ENCODE data around the gene KCTD21. TPM values are rescaled to one million over a fixed set of nuclear protein-coding genes. Genes with fewer than 3 reads are reported as not detected.

KCTD21 gene
- total and polyA plus RNA-seq, 4 donors = 5.8 to 12.6 (median 9.2) TPM

DNA sequence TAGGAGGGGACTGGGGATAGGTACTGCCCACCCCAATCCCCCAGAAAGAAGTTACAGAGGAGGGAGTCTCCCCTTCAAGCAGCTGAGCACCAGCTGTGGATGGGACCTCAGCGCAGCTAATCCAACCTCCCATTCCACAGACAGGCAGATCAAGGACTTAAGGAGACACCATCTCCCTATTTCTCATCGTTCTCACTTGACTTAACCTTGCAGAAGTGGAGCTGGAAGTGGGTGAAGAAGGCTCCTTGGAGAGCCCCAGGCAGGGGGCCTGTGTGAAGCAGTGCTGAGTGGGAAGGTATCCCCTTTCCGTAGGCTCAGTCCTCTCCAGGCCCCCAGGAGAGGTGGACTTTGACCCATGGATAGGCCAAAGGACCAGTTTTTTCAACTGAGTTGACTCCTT is 27.6 kb upstream of the KCTD21 start:
- peaks cover 1 to 38% (median 10%) of the 10 kb centered on the region in 4 donors for H3K36me3 ChIP-seq (ENCODE audit: control insufficient read depth in 4 of 4, insufficient read depth in 3 of 4, low read depth in 1 of 4, low read length in 3 of 4)
- H3K9me3 ChIP-seq (ENCODE audit: control insufficient read depth in 4 of 4, low read length in 3 of 4) = no peaks in the 10 kb centered on the region
- 93% methylated on average over 3 of the region's 3 CpGs for WGBS
- H3K4me1 ChIP-seq (ENCODE audit: control insufficient read depth in 4 of 4, insufficient read depth in 4 of 4, low read length in 3 of 4) = no peaks in the 10 kb centered on the region
- no peaks in the 10 kb centered on the region for H3K27me3 ChIP-seq (ENCODE audit: control insufficient read depth in 4 of 4, insufficient read depth in 4 of 4, low read length in 3 of 4)
- no peak overlapping the region for H3K27ac ChIP-seq (ENCODE audit: low read depth in 1 of 2, low read length in 2 of 2)
- no peak for DNase-seq (ENCODE audit: low spot score)
- H3K4me3 ChIP-seq (ENCODE audit: low read depth in 1 of 3, low read length in 3 of 3) = no peak overlapping the region
- no peak overlapping the region for H3K9ac ChIP-seq (ENCODE audit: low read depth in 1 of 2, low read length in 2 of 2)
- TF ChIP-seq RAD21 (IDR thresholded peaks at IDR 0.05) (no peak), FOXA1 (IDR thresholded peaks at IDR 0.05) (no peak), JUND (IDR thresholded peaks at IDR 0.05) (no peak), HNF4A (conservative IDR thresholded peaks at IDR 0.05) (no peak), FOXA2 (IDR thresholded peaks at IDR 0.05) (no peak), SP1 (IDR thresholded peaks at IDR 0.05) (no peak), RXRA (IDR thresholded peaks at IDR 0.05) (no peak), EGR1 (IDR thresholded peaks at IDR 0.05; ENCODE audit: low read depth in 2 of 2) (no peak)
- TF ChIP-seq, protein P1, sequence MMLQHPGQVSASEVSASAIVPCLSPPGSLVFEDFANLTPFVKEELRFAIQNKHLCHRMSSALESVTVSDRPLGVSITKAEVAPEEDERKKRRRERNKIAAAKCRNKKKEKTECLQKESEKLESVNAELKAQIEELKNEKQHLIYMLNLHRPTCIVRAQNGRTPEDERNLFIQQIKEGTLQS (IDR thresholded peaks at IDR 0.05) = no peak
- TF ChIP-seq, protein P2, sequence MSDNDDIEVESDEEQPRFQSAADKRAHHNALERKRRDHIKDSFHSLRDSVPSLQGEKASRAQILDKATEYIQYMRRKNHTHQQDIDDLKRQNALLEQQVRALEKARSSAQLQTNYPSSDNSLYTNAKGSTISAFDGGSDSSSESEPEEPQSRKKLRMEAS (IDR thresholded peaks at IDR 0.05) = no peak
- TF ChIP-seq, protein P3, sequence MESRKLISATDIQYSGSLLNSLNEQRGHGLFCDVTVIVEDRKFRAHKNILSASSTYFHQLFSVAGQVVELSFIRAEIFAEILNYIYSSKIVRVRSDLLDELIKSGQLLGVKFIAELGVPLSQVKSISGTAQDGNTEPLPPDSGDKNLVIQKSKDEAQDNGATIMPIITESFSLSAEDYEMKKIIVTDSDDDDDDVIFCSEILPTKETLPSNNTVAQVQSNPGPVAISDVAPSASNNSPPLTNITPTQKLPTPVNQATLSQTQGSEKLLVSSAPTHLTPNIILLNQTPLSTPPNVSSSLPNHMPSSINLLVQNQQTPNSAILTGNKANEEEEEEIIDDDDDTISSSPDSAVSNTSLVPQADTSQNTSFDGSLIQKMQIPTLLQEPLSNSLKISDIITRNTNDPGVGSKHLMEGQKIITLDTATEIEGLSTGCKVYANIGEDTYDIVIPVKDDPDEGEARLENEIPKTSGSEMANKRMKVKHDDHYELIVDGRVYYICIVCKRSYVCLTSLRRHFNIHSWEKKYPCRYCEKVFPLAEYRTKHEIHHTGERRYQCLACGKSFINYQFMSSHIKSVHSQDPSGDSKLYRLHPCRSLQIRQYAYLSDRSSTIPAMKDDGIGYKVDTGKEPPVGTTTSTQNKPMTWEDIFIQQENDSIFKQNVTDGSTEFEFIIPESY (IDR thresholded peaks at IDR 0.05) = no peak
- TF ChIP-seq, protein P4, sequence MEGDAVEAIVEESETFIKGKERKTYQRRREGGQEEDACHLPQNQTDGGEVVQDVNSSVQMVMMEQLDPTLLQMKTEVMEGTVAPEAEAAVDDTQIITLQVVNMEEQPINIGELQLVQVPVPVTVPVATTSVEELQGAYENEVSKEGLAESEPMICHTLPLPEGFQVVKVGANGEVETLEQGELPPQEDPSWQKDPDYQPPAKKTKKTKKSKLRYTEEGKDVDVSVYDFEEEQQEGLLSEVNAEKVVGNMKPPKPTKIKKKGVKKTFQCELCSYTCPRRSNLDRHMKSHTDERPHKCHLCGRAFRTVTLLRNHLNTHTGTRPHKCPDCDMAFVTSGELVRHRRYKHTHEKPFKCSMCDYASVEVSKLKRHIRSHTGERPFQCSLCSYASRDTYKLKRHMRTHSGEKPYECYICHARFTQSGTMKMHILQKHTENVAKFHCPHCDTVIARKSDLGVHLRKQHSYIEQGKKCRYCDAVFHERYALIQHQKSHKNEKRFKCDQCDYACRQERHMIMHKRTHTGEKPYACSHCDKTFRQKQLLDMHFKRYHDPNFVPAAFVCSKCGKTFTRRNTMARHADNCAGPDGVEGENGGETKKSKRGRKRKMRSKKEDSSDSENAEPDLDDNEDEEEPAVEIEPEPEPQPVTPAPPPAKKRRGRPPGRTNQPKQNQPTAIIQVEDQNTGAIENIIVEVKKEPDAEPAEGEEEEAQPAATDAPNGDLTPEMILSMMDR (IDR thresholded peaks at IDR 0.05; ENCODE audit: low read depth, low read length, missing input control) = no peak

DNA sequence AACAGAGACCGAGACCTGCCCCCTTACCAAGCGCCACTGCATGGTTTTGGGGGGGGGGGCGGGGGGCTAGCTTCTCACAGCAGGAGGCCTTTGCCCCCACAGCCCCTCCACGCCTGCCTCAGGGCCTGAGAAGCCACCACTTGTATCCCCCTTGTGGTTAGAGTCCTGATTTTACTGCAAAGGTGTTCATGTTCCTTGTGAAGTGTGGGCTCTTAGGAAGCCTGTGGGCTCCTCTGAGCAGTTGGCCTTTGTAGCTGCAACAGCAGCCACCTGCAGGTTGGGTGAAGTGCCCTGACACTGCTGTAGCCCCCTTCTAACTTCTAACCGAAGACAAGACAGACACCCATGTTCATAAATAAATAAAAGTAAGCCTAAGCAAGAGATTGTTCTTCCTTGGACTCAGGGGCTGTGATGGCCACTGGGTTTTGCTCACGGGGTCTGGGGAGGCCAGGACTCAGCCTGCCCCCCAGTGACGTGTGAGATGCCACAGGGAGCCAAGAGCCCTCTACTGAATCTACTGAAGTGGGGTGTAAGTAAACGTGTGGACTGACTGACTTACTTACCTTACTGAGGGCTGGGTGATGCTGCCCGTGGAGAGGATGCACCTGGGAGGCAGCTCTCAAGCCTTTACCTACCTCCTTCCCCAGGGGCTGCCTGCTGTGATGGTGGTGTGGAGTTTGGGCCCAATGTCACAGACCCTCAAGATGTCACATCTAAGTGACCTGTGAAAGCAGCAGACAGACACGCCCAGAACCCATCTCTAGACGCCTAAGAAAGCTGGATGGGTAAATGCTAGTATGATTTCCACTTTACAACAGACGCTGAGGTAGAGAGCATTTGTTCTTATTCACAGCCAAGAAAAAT is 26.1 kb upstream of the KCTD21 start:
- H3K27ac ChIP-seq (ENCODE audit: low read depth in 1 of 2, low read length in 2 of 2) = no peak overlapping the region
- TF ChIP-seq, protein P5, sequence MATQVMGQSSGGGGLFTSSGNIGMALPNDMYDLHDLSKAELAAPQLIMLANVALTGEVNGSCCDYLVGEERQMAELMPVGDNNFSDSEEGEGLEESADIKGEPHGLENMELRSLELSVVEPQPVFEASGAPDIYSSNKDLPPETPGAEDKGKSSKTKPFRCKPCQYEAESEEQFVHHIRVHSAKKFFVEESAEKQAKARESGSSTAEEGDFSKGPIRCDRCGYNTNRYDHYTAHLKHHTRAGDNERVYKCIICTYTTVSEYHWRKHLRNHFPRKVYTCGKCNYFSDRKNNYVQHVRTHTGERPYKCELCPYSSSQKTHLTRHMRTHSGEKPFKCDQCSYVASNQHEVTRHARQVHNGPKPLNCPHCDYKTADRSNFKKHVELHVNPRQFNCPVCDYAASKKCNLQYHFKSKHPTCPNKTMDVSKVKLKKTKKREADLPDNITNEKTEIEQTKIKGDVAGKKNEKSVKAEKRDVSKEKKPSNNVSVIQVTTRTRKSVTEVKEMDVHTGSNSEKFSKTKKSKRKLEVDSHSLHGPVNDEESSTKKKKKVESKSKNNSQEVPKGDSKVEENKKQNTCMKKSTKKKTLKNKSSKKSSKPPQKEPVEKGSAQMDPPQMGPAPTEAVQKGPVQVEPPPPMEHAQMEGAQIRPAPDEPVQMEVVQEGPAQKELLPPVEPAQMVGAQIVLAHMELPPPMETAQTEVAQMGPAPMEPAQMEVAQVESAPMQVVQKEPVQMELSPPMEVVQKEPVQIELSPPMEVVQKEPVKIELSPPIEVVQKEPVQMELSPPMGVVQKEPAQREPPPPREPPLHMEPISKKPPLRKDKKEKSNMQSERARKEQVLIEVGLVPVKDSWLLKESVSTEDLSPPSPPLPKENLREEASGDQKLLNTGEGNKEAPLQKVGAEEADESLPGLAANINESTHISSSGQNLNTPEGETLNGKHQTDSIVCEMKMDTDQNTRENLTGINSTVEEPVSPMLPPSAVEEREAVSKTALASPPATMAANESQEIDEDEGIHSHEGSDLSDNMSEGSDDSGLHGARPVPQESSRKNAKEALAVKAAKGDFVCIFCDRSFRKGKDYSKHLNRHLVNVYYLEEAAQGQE (IDR thresholded peaks at IDR 0.05) = no peak
- TF ChIP-seq FOXA2 (IDR thresholded peaks at IDR 0.05) = no peak
- TF ChIP-seq JUND (IDR thresholded peaks at IDR 0.05) = no peak
- H3K36me3 ChIP-seq (ENCODE audit: control insufficient read depth in 4 of 4, insufficient read depth in 3 of 4, low read depth in 1 of 4, low read length in 3 of 4) = peaks cover 2 to 35% (median 12%) of the 10 kb centered on the region in 4 donors
- H3K9me3 ChIP-seq (ENCODE audit: control insufficient read depth in 4 of 4, low read length in 3 of 4) = no peaks in the 10 kb centered on the region
- H3K4me3 ChIP-seq (ENCODE audit: low read depth in 1 of 3, low read length in 3 of 3) = no peak overlapping the region
- H3K9ac ChIP-seq (ENCODE audit: low read depth in 1 of 2, low read length in 2 of 2) = no peak overlapping the region
- H3K27me3 ChIP-seq (ENCODE audit: control insufficient read depth in 4 of 4, insufficient read depth in 4 of 4, low read length in 3 of 4) = no peaks in the 10 kb centered on the region
- no peaks in the 10 kb centered on the region for H3K4me1 ChIP-seq (ENCODE audit: control insufficient read depth in 4 of 4, insufficient read depth in 4 of 4, low read length in 3 of 4)
- 89% methylated on average over 12 of the region's 12 CpGs for WGBS
- DNase-seq (ENCODE audit: low spot score) = no peak
